Activated naive CD4-positive, alpha-beta T cell treated with anti-CD3 and anti-CD28 coated beads, Interleukin-2, amount 50 U/mL, for 24 hours (primary cell): Measurements from ENCODE around the gene UBE2D2.

ENCODE experiments used
- H3K27ac Mint-ChIP-seq: one replicate; pipeline ENCODE4 v1.8.0; 2021; ENCODE audit warnings: mild to moderate bottlenecking, mixed read lengths
- H3K27me3 Mint-ChIP-seq: one replicate; pipeline ENCODE4 v1.8.0; 2021; ENCODE audit warnings: mixed read lengths
- H3K36me3 Mint-ChIP-seq: one replicate; pipeline ENCODE4 v1.8.0; 2021; ENCODE audit warnings: mixed read lengths
- H3K4me1 Mint-ChIP-seq: one replicate; pipeline ENCODE4 v1.8.0; 2021; ENCODE audit warnings: mixed read lengths
- H3K4me3 Mint-ChIP-seq: one replicate; pipeline ENCODE4 v1.8.0; 2021; ENCODE audit warnings: mild to moderate bottlenecking, mixed read lengths
- H3K9me3 Mint-ChIP-seq: one replicate; pipeline ENCODE4 v1.8.0; 2021; ENCODE audit warnings: mixed read lengths

UBE2D2 gene

GRCh38 chr5:139644646-139645429, 83.7 kb downstream of the UBE2D2 start:
- no peak overlapping the region for H3K4me3 Mint-ChIP-seq
- H3K27me3 Mint-ChIP-seq = peaks cover 10% of the 10 kb centered on the region
- no peaks in the 10 kb centered on the region for H3K9me3 Mint-ChIP-seq
- peak overlapping the region; percentile 1 for H3K27ac Mint-ChIP-seq
- no peaks in the 10 kb centered on the region for H3K36me3 Mint-ChIP-seq
- peaks cover 17% of the 10 kb centered on the region for H3K4me1 Mint-ChIP-seq

GRCh38 chr5:139645430-139645871, 84.3 kb downstream of the UBE2D2 start:
- Mint-ChIP-seq H3K4me1 (peaks cover 21% of the 10 kb centered on the region), H3K4me3 (no peak overlapping the region), H3K27me3 (peaks cover 12% of the 10 kb centered on the region), H3K9me3 (no peaks in the 10 kb centered on the region), H3K36me3 (no peaks in the 10 kb centered on the region), H3K27ac (no peak overlapping the region)

- Mint-ChIP-seq H3K4me1 (peaks cover 25% of the 10 kb centered on the region), H3K4me3 (no peak overlapping the region), H3K27me3 (peaks cover 14% of the 10 kb centered on the region), H3K36me3 (no peaks in the 10 kb centered on the region), H3K27ac (no peak overlapping the region), H3K9me3 (no peaks in the 10 kb centered on the region)
These were observed 85.0 kb downstream of the UBE2D2 start for GRCh38 chr5:139646111-139646510.

- no peaks in the 10 kb centered on the region for H3K36me3 Mint-ChIP-seq
- H3K27ac Mint-ChIP-seq = no peak overlapping the region
- H3K27me3 Mint-ChIP-seq = peaks cover 18% of the 10 kb centered on the region
- H3K4me3 Mint-ChIP-seq = peak overlapping the region; percentile 78
- peaks cover 26% of the 10 kb centered on the region for H3K4me1 Mint-ChIP-seq
- H3K9me3 Mint-ChIP-seq = no peaks in the 10 kb centered on the region
These were observed 85.9 kb downstream of the UBE2D2 start for GRCh38 chr5:139646912-139647505.

- Mint-ChIP-seq H3K9me3 (no peaks in the 10 kb centered on the region), H3K27ac (no peak overlapping the region), H3K27me3 (peaks cover 22% of the 10 kb centered on the region), H3K4me3 (peak overlapping the region; percentile 78), H3K36me3 (no peaks in the 10 kb centered on the region), H3K4me1 (peaks cover 33% of the 10 kb centered on the region)
These were observed 86.5 kb downstream of the UBE2D2 start for GRCh38 chr5:139647506-139648204.

- no peak within 1 kb of the TSS for H3K27ac Mint-ChIP-seq
- H3K27me3 Mint-ChIP-seq = peaks cover 24% of the 10 kb centered on the region
- H3K9me3 Mint-ChIP-seq = no peaks in the 10 kb centered on the region
- H3K4me3 Mint-ChIP-seq = peak within 1 kb of the TSS; percentile 92
- peaks cover 37% of the 10 kb centered on the region for H3K4me1 Mint-ChIP-seq
- H3K36me3 Mint-ChIP-seq = no peaks in the 10 kb centered on the region
These were observed 87.3 kb downstream of the UBE2D2 start, which contains the start of gene CXXC5 for GRCh38 chr5:139648205-139649081. CXXC5 (plus strand) TSS chr5:139648349; CDS start chr5:139680524, 32,175 bp downstream.

- Mint-ChIP-seq H3K4me3 (peak overlapping the region; percentile 92), H3K27ac (no peak overlapping the region), H3K9me3 (no peaks in the 10 kb centered on the region), H3K36me3 (no peaks in the 10 kb centered on the region), H3K27me3 (peaks cover 29% of the 10 kb centered on the region), H3K4me1 (peaks cover 37% of the 10 kb centered on the region)
These were observed 88.2 kb downstream of the UBE2D2 start for GRCh38 chr5:139649082-139649991.

GRCh38 chr5:139650031-139650688, 89.0 kb downstream of the UBE2D2 start:
- Mint-ChIP-seq H3K9me3 (no peaks in the 10 kb centered on the region), H3K4me3 (peak overlapping the region; percentile 92), H3K36me3 (no peaks in the 10 kb centered on the region), H3K27me3 (peaks cover 29% of the 10 kb centered on the region), H3K27ac (no peak overlapping the region), H3K4me1 (peaks cover 37% of the 10 kb centered on the region)

- H3K27ac Mint-ChIP-seq = no peak overlapping the region
- no peaks in the 10 kb centered on the region for H3K9me3 Mint-ChIP-seq
- peaks cover 37% of the 10 kb centered on the region for H3K4me1 Mint-ChIP-seq
- H3K27me3 Mint-ChIP-seq = peaks cover 29% of the 10 kb centered on the region
- no peaks in the 10 kb centered on the region for H3K36me3 Mint-ChIP-seq
- peak overlapping the region; percentile 80 for H3K4me3 Mint-ChIP-seq
These were observed 89.5 kb downstream of the UBE2D2 start for GRCh38 chr5:139650689-139651042.

- Mint-ChIP-seq H3K27me3 (peaks cover 29% of the 10 kb centered on the region), H3K4me1 (peaks cover 37% of the 10 kb centered on the region), H3K9me3 (no peaks in the 10 kb centered on the region), H3K27ac (no peak overlapping the region), H3K36me3 (no peaks in the 10 kb centered on the region), H3K4me3 (peak overlapping the region; percentile 49)
These were observed 90.1 kb downstream of the UBE2D2 start for GRCh38 chr5:139651043-139651834.

- Mint-ChIP-seq H3K4me1 (peaks cover 31% of the 10 kb centered on the region), H3K27me3 (peaks cover 26% of the 10 kb centered on the region), H3K4me3 (peak overlapping the region; percentile 24), H3K36me3 (no peaks in the 10 kb centered on the region), H3K9me3 (no peaks in the 10 kb centered on the region), H3K27ac (no peak overlapping the region)
These were observed 91.0 kb downstream of the UBE2D2 start for GRCh38 chr5:139651853-139652787.

GRCh38 chr5:139652788-139653241, 91.7 kb downstream of the UBE2D2 start:
- peaks cover 24% of the 10 kb centered on the region for H3K4me1 Mint-ChIP-seq
- no peaks in the 10 kb centered on the region for H3K36me3 Mint-ChIP-seq
- peaks cover 23% of the 10 kb centered on the region for H3K27me3 Mint-ChIP-seq
- no peaks in the 10 kb centered on the region for H3K9me3 Mint-ChIP-seq
- H3K4me3 Mint-ChIP-seq = peak overlapping the region; percentile 16
- no peak overlapping the region for H3K27ac Mint-ChIP-seq
